Measurements from ENCODE around the gene KLC1.
A peak's percentile ranks its signal among the peaks of the same experiment; 100 is the strongest.

KLC1 gene

GRCh38 chr14:103706551-103707328, 77.7 kb downstream of the KLC1 start:
- DNase-seq: no peak

- no peak for DNase-seq
Observed at GRCh38 chr14:103707329-103708263, 78.6 kb downstream of the KLC1 start.

GRCh38 chr14:103708750-103709187, 79.8 kb downstream of the KLC1 start:
- no peak for DNase-seq

GRCh38 chr14:103709814-103710213, 80.8 kb downstream of the KLC1 start:
- no peak for DNase-seq

GRCh38 chr14:103710771-103711377, 81.9 kb downstream of the KLC1 start:
- DNase-seq: no peak

GRCh38 chr14:103711516-103712431, 82.8 kb downstream of the KLC1 start:
- DNase-seq: no peak

GRCh38 chr14:103712633-103713247, 83.7 kb downstream of the KLC1 start:
- no peak for DNase-seq

GRCh38 chr14:103713304-103714062, 84.5 kb downstream of the KLC1 start:
- no peak for DNase-seq

GRCh38 chr14:103714063-103714724, 85.2 kb downstream of the KLC1 start:
- no peak for DNase-seq

GRCh38 chr14:103715052-103716000, 86.3 kb downstream of the KLC1 start, which contains the start of the genes XRCC3 and ZFYVE21:
Gene XRCC3 (minus strand): TSS chr14:103715451. CDS start chr14:103711087, 4,364 bp downstream.
Gene ZFYVE21 (plus strand): TSS chr14:103715810. CDS start chr14:103715842, 32 bp downstream.
- DNase-seq: peak; percentile 100

- no peak for DNase-seq
Observed at GRCh38 chr14:103716091-103716801, 87.2 kb downstream of the KLC1 start.

GRCh38 chr14:103716899-103717411, 87.9 kb downstream of the KLC1 start:
- DNase-seq: no peak

- no peak for DNase-seq
Observed at GRCh38 chr14:103718572-103718971, 89.6 kb downstream of the KLC1 start.

- no peak for DNase-seq
Observed at GRCh38 chr14:103719751-103720150, 90.7 kb downstream of the KLC1 start.

- no peak for DNase-seq
Observed at GRCh38 chr14:103721334-103722120, 92.5 kb downstream of the KLC1 start.

GRCh38 chr14:103723748-103724081, 94.7 kb downstream of the KLC1 start:
- no peak for DNase-seq

- peak; percentile 38 for DNase-seq
Observed at GRCh38 chr14:103724116-103724515, 95.1 kb downstream of the KLC1 start.
